Liver (tissue), 9 donors: ENCODE data around the gene MAPKAPK3. TPM values are rescaled to one million over a fixed set of nuclear protein-coding genes. Genes with fewer than 3 reads are reported as not detected.

Source experiments
- DNase-seq: peaks from one replicate; pipeline ENCODE4 v3.0.0-alpha.2; 2017; ENCODE audit warnings: low spot score
- H3K27ac ChIP-seq, 2 donors: one replicate each; pipeline ENCODE4 v1.7.0; 2013; ENCODE audit warnings: inconsistent platforms in 2 of 2, low read length in 2 of 2, control low read depth in 1 of 2, low read depth in 1 of 2, mild to moderate bottlenecking in 1 of 2
- H3K27me3 ChIP-seq, 4 donors: one replicate each; pipeline versions ENCODE4 v1.6.1 to v1.7.0; 2013; ENCODE audit warnings: low read length in 3 of 4, inconsistent platforms in 1 of 4, mild to moderate bottlenecking in 1 of 4, moderate library complexity in 1 of 4; ENCODE audit not compliant: control insufficient read depth in 4 of 4, insufficient read depth in 4 of 4
- H3K36me3 ChIP-seq, 4 donors: one replicate each; pipeline versions ENCODE4 v1.6.1 to v1.7.0; 2013; ENCODE audit warnings: low read length in 3 of 4, mild to moderate bottlenecking in 3 of 4, low read depth in 1 of 4, moderate library complexity in 1 of 4; ENCODE audit not compliant: control insufficient read depth in 4 of 4, insufficient read depth in 3 of 4
- H3K4me1 ChIP-seq, 4 donors: one replicate each; pipeline versions ENCODE4 v1.6.1 to v1.7.0; 2013; ENCODE audit warnings: low read length in 3 of 4, mild to moderate bottlenecking in 3 of 4, moderate library complexity in 1 of 4; ENCODE audit not compliant: control insufficient read depth in 4 of 4, insufficient read depth in 4 of 4
- H3K4me3 ChIP-seq, 3 donors: one replicate each; pipeline versions ENCODE4 v1.6.1 to v1.7.0; 2013; ENCODE audit warnings: low read length in 3 of 3, control low read depth in 1 of 3, low read depth in 1 of 3, mild to moderate bottlenecking in 1 of 3
- H3K9ac ChIP-seq, 2 donors: one replicate each; pipeline ENCODE4 v1.7.0; 2013; ENCODE audit warnings: low read length in 2 of 2, mild to moderate bottlenecking in 2 of 2, moderate library complexity in 2 of 2, control low read depth in 1 of 2, low read depth in 1 of 2
- H3K9me3 ChIP-seq, 4 donors: one replicate each; pipeline versions ENCODE4 v1.6.1 to v1.7.0; 2013; ENCODE audit warnings: low read length in 3 of 4; ENCODE audit not compliant: control insufficient read depth in 4 of 4
- ATF3 ChIP-seq: IDR thresholded peaks from 2 replicates; pipeline ENCODE4 v1.6.1; 2016; ENCODE audit warnings: antibody characterized with exemption
- CTCF ChIP-seq: fragments of 150-350 bp; IDR thresholded peaks from 2 replicates; pipeline ENCODE4 v1.5.1; 2017; ENCODE audit warnings: improper control_type of control experiment, low read depth, low read length; ENCODE audit not compliant: missing input control
- EGR1 ChIP-seq, 2 donors: IDR thresholded peaks; 2 replicates each; pipeline ENCODE4 v1.6.1; 2016 to 2018; ENCODE audit warnings: antibody characterized with exemption in 2 of 2, low read depth in 2 of 2
- FOXA1 ChIP-seq: IDR thresholded peaks from 2 replicates; pipeline ENCODE4 v1.6.1; 2016; ENCODE audit warnings: antibody characterized with exemption
- FOXA2 ChIP-seq: IDR thresholded peaks from 2 replicates; pipeline ENCODE4 v1.6.1; 2016; ENCODE audit warnings: antibody characterized with exemption
- GABPA ChIP-seq, 2 donors: IDR thresholded peaks in 1 of 2; conservative IDR thresholded peaks in 1 of 2; 2 replicates each; pipeline ENCODE4 v1.6.1; 2016; ENCODE audit warnings: antibody characterized with exemption in 2 of 2, mild to moderate bottlenecking in 1 of 2, moderate library complexity in 1 of 2
- HNF4A ChIP-seq, 2 donors: conservative IDR thresholded peaks; 2 replicates each; pipeline ENCODE4 v1.6.1; 2016; ENCODE audit warnings: antibody characterized with exemption in 2 of 2, mild to moderate bottlenecking in 2 of 2
- HNF4G ChIP-seq: IDR thresholded peaks from 2 replicates; pipeline ENCODE4 v1.6.1; 2016; ENCODE audit warnings: antibody characterized with exemption
- JUND ChIP-seq, 2 donors: IDR thresholded peaks; 2 replicates each; pipeline ENCODE4 v1.6.1; 2016; ENCODE audit warnings: antibody characterized with exemption in 2 of 2
- MAX ChIP-seq: IDR thresholded peaks from 2 replicates; pipeline ENCODE4 v1.6.1; 2016; ENCODE audit warnings: antibody characterized with exemption
- NR2F2 ChIP-seq: IDR thresholded peaks from 2 replicates; pipeline ENCODE4 v1.6.1; 2016; ENCODE audit warnings: antibody characterized with exemption
- RAD21 ChIP-seq, 2 donors: IDR thresholded peaks; 2 replicates each; pipeline ENCODE4 v1.6.1; 2016; ENCODE audit warnings: antibody characterized with exemption in 2 of 2, mild to moderate bottlenecking in 2 of 2
- REST ChIP-seq: IDR thresholded peaks from 2 replicates; pipeline ENCODE4 v1.6.1; 2016; ENCODE audit warnings: antibody characterized with exemption, mild to moderate bottlenecking
- RXRA ChIP-seq, 2 donors: IDR thresholded peaks; 2 replicates each; pipeline ENCODE4 v1.6.1; 2017 to 2018; ENCODE audit warnings: antibody characterized with exemption in 2 of 2, mild to moderate bottlenecking in 1 of 2
- SP1 ChIP-seq: IDR thresholded peaks from 2 replicates; pipeline ENCODE4 v1.6.1; 2018; ENCODE audit warnings: antibody characterized with exemption, mild to moderate bottlenecking
- TAF1 ChIP-seq: conservative IDR thresholded peaks from 2 replicates; pipeline ENCODE4 v1.6.1; 2016; ENCODE audit warnings: antibody characterized with exemption, mild to moderate bottlenecking
- YY1 ChIP-seq: IDR thresholded peaks from 2 replicates; pipeline ENCODE4 v1.6.1; 2016; ENCODE audit warnings: antibody characterized with exemption, mild to moderate bottlenecking
- ZBTB33 ChIP-seq: IDR thresholded peaks from 2 replicates; pipeline ENCODE4 v1.6.1; 2016; ENCODE audit warnings: antibody characterized with exemption
- WGBS: extraction: QIAGEN DNeasy Blood & Tissue Kit; methylation state at CpG from one replicate; pipeline ENCODE4 v1.1.7; 2013; 5-methylcytosine and 5-hydroxymethylcytosine counted together
- polyA plus RNA-seq, 2 donors: library from polyadenylated mRNA; stranded (reverse) in 1 of 2; unstranded in 1 of 2; fragments of 200-250 nt in 1 of 2; fragments of >200 nt in 1 of 2; fragmentation: Nextera tagmentation in 1 of 2; extraction: Ambion mirVana in 1 of 2; gene quantifications; one replicate each; pipeline versions ENCODE4 v1.2.1 to v1.2.3, GENCODE V29; 2013 to 2015
- total RNA-seq, 2 donors: library from RNA; depleted of rRNA; stranded (reverse); fragments of >200 nt; gene quantifications; one replicate each; pipeline ENCODE4 v1.2.3, GENCODE V29; 2014
- donor health status: healthy.
- donor health status: healthy.
- donor health status: healthy.
- donor health status: healthy.
- donor health status: healthy.

The MAPKAPK3 gene
- total and polyA plus RNA-seq, 4 donors: 13.9 to 32.9 (median 19.0) TPM

GRCh38 chr3:50651445-50651844 is 34.5 kb downstream of the MAPKAPK3 start:
- H3K36me3 ChIP-seq: peaks cover 0 to 14% (median 5%) of the 10 kb centered on the region in 4 donors
- 93% methylated on average over 8 of the region's 8 CpGs for WGBS
- TF ChIP-seq GABPA (IDR thresholded peaks at IDR 0.05 in 1 of 2, conservative IDR thresholded peaks at IDR 0.05 in 1 of 2) (no peak), FOXA1 (no peak), HNF4G (no peak), ATF3 (no peak), REST (no peak), RAD21 (IDR thresholded peaks at IDR 0.05) (no peak), HNF4A (conservative IDR thresholded peaks at IDR 0.05) (no peak), MAX (no peak), YY1 (no peak), RXRA (IDR thresholded peaks at IDR 0.05) (no peak), EGR1 (IDR thresholded peaks at IDR 0.05; ENCODE audit: low read depth in 2 of 2) (no peak), ZBTB33 (no peak), FOXA2 (no peak), CTCF (no peak), JUND (IDR thresholded peaks at IDR 0.05) (no peak), SP1 (no peak), TAF1 (no peak), NR2F2 (no peak)
- DNase-seq: no peak
- no peak overlapping the region for H3K4me3 ChIP-seq
- H3K27me3 ChIP-seq: no peaks in the 10 kb centered on the region
- no peak overlapping the region for H3K9ac ChIP-seq
- no peak overlapping the region for H3K27ac ChIP-seq
- no peaks in the 10 kb centered on the region for H3K9me3 ChIP-seq
- H3K4me1 ChIP-seq: no peaks in the 10 kb centered on the region
